WTC11 (cell line): ENCODE data around the gene CSNK1G3. TPM values are rescaled to one million over a fixed set of nuclear protein-coding genes. Genes with fewer than 3 reads are reported as not detected.

Experiments used
- ATAC-seq: fragments of 200-7000 bp; cut with Tn5 transposase; 2 replicates; pipeline ENCODE4 v1.10.0; 2021; ENCODE audit warnings: mild to moderate bottlenecking, moderate library complexity
- CTCF ChIA-PET: fragments of 300-600 bp; sonication (Branson Sonifier 250); formaldehyde crosslinking; loops from one replicate; lab custom pipeline; 2021; ENCODE audit warnings: antibody characterized with exemption; lab: Charles Lee
- POLR2A ChIA-PET: fragments of 350-600 bp; sonication (Branson Sonifier 250); formaldehyde crosslinking; loops from one replicate; lab custom pipeline; 2021; ENCODE audit warnings: antibody characterized with exemption; lab: Charles Lee
- DNase-seq: peaks from one replicate; pipeline ENCODE4 v3.0.0; 2021; ENCODE audit warnings: low spot score
- H3K27ac Mint-ChIP-seq: 2 replicates; pipeline ENCODE4 v1.8.0; 2021; ENCODE audit warnings: mixed read lengths
- H3K27me3 Mint-ChIP-seq: 2 replicates; pipeline ENCODE4 v1.8.0; 2021; ENCODE audit warnings: low read depth, mild to moderate bottlenecking, moderate library complexity, mixed read lengths
- H3K36me3 Mint-ChIP-seq: 2 replicates; pipeline ENCODE4 v1.8.0; 2021; ENCODE audit warnings: mixed read lengths
- H3K4me1 Mint-ChIP-seq: 2 replicates; pipeline ENCODE4 v1.8.0; 2022; ENCODE audit warnings: mixed read lengths
- H3K4me3 Mint-ChIP-seq: 2 replicates; pipeline ENCODE4 v1.8.0; 2021; ENCODE audit warnings: mild to moderate bottlenecking, moderate library complexity, mixed read lengths
- H3K9me3 Mint-ChIP-seq: 2 replicates; pipeline ENCODE4 v1.8.0; 2021; ENCODE audit warnings: mixed read lengths
- AR ChIP-seq: fragments of 250-450 bp; sonication (Bioruptor Pico); IDR thresholded peaks from 2 replicates; pipeline ENCODE4 v1.9.0; 2021; ENCODE audit warnings: mild to moderate bottlenecking
- ATF1 ChIP-seq: sonication (generic); formaldehyde crosslinking; IDR thresholded peaks from 2 replicates; pipeline ENCODE4 v1.8.1; 2023; ENCODE audit warnings: mild to moderate bottlenecking, moderate library complexity, missing genetic modification reagents
- ATF2 ChIP-seq: sonication (generic); formaldehyde crosslinking; IDR thresholded peaks from 2 replicates; pipeline ENCODE4 v1.8.1; 2022; ENCODE audit warnings: low read depth, missing genetic modification reagents, borderline replicate concordance
- CDX4 ChIP-seq: fragments of 250-450 bp; sonication (Bioruptor Pico); IDR thresholded peaks from 2 replicates; pipeline ENCODE4 v1.9.0; 2021; ENCODE audit warnings: moderate library complexity, mild to moderate bottlenecking, inconsistent platforms, borderline replicate concordance
- E2F1 ChIP-seq: sonication (generic); formaldehyde crosslinking; IDR thresholded peaks from 2 replicates; pipeline ENCODE4 v1.8.0; 2022; ENCODE audit warnings: mild to moderate bottlenecking, missing genetic modification reagents
- E2F4 ChIP-seq: sonication (generic); formaldehyde crosslinking; IDR thresholded peaks from 2 replicates; pipeline ENCODE4 v1.8.1; 2022; ENCODE audit warnings: low read depth, mild to moderate bottlenecking, moderate library complexity, missing genetic modification reagents, borderline replicate concordance
- ERG ChIP-seq: fragments of 250-450 bp; sonication (Bioruptor Pico); IDR thresholded peaks from 2 replicates; pipeline ENCODE4 v1.8.0; 2021; ENCODE audit warnings: mild to moderate bottlenecking
- ESRRA ChIP-seq: sonication (generic); formaldehyde crosslinking; IDR thresholded peaks from 2 replicates; pipeline ENCODE4 v1.8.1; 2022; ENCODE audit warnings: mild to moderate bottlenecking, missing genetic modification reagents, borderline replicate concordance
- ETV6 ChIP-seq: sonication (generic); formaldehyde crosslinking; IDR thresholded peaks from 2 replicates; pipeline ENCODE4 v1.8.1; 2022; ENCODE audit warnings: mild to moderate bottlenecking, missing genetic modification reagents
- JAZF1 ChIP-seq: fragments of 250-450 bp; sonication (Bioruptor Pico); IDR thresholded peaks from 2 replicates; pipeline ENCODE4 v1.9.0; 2021; ENCODE audit warnings: moderate library complexity, mild to moderate bottlenecking, inconsistent platforms
- MLX ChIP-seq: sonication (generic); formaldehyde crosslinking; IDR thresholded peaks from 2 replicates; pipeline ENCODE4 v1.8.1; 2023; ENCODE audit warnings: mild to moderate bottlenecking, missing genetic modification reagents, moderate library complexity
- NFYB ChIP-seq: sonication (generic); formaldehyde crosslinking; conservative IDR thresholded peaks from 2 replicates; pipeline ENCODE4 v1.8.0; 2022; ENCODE audit warnings: low read depth, missing genetic modification reagents
- NR3C1 ChIP-seq: sonication (generic); formaldehyde crosslinking; conservative IDR thresholded peaks from 2 replicates; pipeline ENCODE4 v1.8.1; 2023; ENCODE audit warnings: low read depth, mild to moderate bottlenecking, missing genetic modification reagents
- RELA ChIP-seq: sonication (generic); formaldehyde crosslinking; IDR thresholded peaks from 2 replicates; pipeline ENCODE4 v1.8.1; 2022; ENCODE audit warnings: missing genetic modification reagents, mild to moderate bottlenecking, borderline replicate concordance
- SOX15 ChIP-seq: fragments of 250-450 bp; sonication (Bioruptor Pico); IDR thresholded peaks from 2 replicates; pipeline ENCODE4 v1.9.0; 2021; ENCODE audit warnings: mild to moderate bottlenecking
- TCF7 ChIP-seq: sonication (generic); formaldehyde crosslinking; IDR thresholded peaks from 2 replicates; pipeline ENCODE4 v1.8.0; 2022; ENCODE audit warnings: mild to moderate bottlenecking, low read depth, missing genetic modification reagents, moderate library complexity
- TEAD1 ChIP-seq: sonication (generic); formaldehyde crosslinking; IDR thresholded peaks from 2 replicates; pipeline ENCODE4 v1.8.0; 2022; ENCODE audit warnings: mild to moderate bottlenecking, missing genetic modification reagents
- ZMAT4 ChIP-seq: fragments of 250-450 bp; sonication (Bioruptor Pico); IDR thresholded peaks from 2 replicates; pipeline ENCODE4 v1.9.0; 2021; ENCODE audit warnings: mild to moderate bottlenecking
- ZNF423 ChIP-seq: fragments of 250-450 bp; sonication (Bioruptor Pico); IDR thresholded peaks from 2 replicates; pipeline ENCODE4 v2.1.2; 2022; ENCODE audit warnings: mild to moderate bottlenecking, moderate library complexity
- ZNF671 ChIP-seq: fragments of 250-450 bp; sonication (Bioruptor Pico); IDR thresholded peaks from 2 replicates; pipeline ENCODE4 v1.8.0; 2021; ENCODE audit warnings: mild to moderate bottlenecking
- ZSCAN18 ChIP-seq: fragments of 250-450 bp; sonication (Bioruptor Pico); IDR thresholded peaks from 2 replicates; pipeline ENCODE4 v2.1.2; 2022; ENCODE audit warnings: mild to moderate bottlenecking, moderate library complexity
- total RNA-seq: library from RNA; stranded (reverse); gene quantifications from 3 replicates; pipeline ENCODE4 v1.2.3, GENCODE V29; 2021

CSNK1G3 gene
- total RNA-seq, 1 experiment from 2014 or later, result 51.2 TPM

GRCh38 chr5:123524146-123524545 is 12.2 kb downstream of the CSNK1G3 start:
- ATAC-seq (no peak), DNase-seq (no peak)
- Mint-ChIP-seq H3K9me3 (no peaks in the 10 kb centered on the region), H3K27me3 (no peaks in the 10 kb centered on the region), H3K4me1 (peaks cover 31% of the 10 kb centered on the region), H3K4me3 (no peak overlapping the region), H3K36me3 (no peaks in the 10 kb centered on the region), H3K27ac (no peak overlapping the region)
- POLR2A ChIA-PET, result no interaction called here
- TF ChIP-seq MLX, result no peak
- no peak for TF ChIP-seq SOX15 (CRISPR knock-in tag)
- no peak for TF ChIP-seq ATF1
- no peak for TF ChIP-seq ERG (CRISPR knock-in tag)
- no peak for TF ChIP-seq AR
- CTCF ChIA-PET, result no interaction called here

GRCh38 chr5:123527190-123527589 is 15.2 kb downstream of the CSNK1G3 start:
- no peaks in the 10 kb centered on the region for H3K27me3 Mint-ChIP-seq
- TF ChIP-seq ZSCAN18 (CRISPR knock-in tag), result no peak
- TF ChIP-seq ZNF671 (CRISPR knock-in tag), result no peak
- TF ChIP-seq ZNF423, result no peak
- TF ChIP-seq ATF1, result no peak
- no peak for TF ChIP-seq NFYB (CRISPR knock-in tag)
- TF ChIP-seq CDX4 (CRISPR knock-in tag), result no peak
- TF ChIP-seq TCF7, result no peak
- no peak for TF ChIP-seq NR3C1
- ChIA-PET CTCF (no interaction called here), POLR2A (interaction anchor here (1.1 kb wide), 1 partner anchor 15 kb away, joined by 3 read pairs; the partner anchor contains the start of gene CSNK1G3)
- no peaks in the 10 kb centered on the region for H3K9me3 Mint-ChIP-seq
- no peak for DNase-seq
- H3K27ac Mint-ChIP-seq, result peak overlapping the region; percentile 13; the same call in 1 of the 2 replicates
- ATAC-seq, result no peak
- no peak overlapping the region for H3K4me3 Mint-ChIP-seq
- no peaks in the 10 kb centered on the region for H3K36me3 Mint-ChIP-seq
- peaks cover 23% of the 10 kb centered on the region for H3K4me1 Mint-ChIP-seq

GRCh38 chr5:123528065-123528464 is 16.1 kb downstream of the CSNK1G3 start:
- ChIA-PET POLR2A (no interaction called here), CTCF (no interaction called here)
- Mint-ChIP-seq H3K36me3 (no peaks in the 10 kb centered on the region), H3K4me3 (no peak overlapping the region), H3K9me3 (no peaks in the 10 kb centered on the region), H3K27ac (no peak overlapping the region), H3K27me3 (no peaks in the 10 kb centered on the region), H3K4me1 (peaks cover 23% of the 10 kb centered on the region)
- DNase-seq (no peak), ATAC-seq (no peak)
- TF ChIP-seq E2F1 (CRISPR knock-in tag) (no peak), RELA (CRISPR knock-in tag) (no peak), TEAD1 (CRISPR knock-in tag) (no peak), ATF2 (CRISPR knock-in tag) (no peak), E2F4 (CRISPR knock-in tag) (no peak), ZMAT4 (CRISPR knock-in tag) (no peak), JAZF1 (CRISPR knock-in tag) (no peak), ATF1 (no peak), ETV6 (CRISPR knock-in tag) (no peak), ESRRA (CRISPR knock-in tag) (no peak)
